ENCODE results near the gene MTREX.
A peak's percentile ranks its signal among the peaks of the same experiment; 100 is the strongest.

The MTREX gene

DNA sequence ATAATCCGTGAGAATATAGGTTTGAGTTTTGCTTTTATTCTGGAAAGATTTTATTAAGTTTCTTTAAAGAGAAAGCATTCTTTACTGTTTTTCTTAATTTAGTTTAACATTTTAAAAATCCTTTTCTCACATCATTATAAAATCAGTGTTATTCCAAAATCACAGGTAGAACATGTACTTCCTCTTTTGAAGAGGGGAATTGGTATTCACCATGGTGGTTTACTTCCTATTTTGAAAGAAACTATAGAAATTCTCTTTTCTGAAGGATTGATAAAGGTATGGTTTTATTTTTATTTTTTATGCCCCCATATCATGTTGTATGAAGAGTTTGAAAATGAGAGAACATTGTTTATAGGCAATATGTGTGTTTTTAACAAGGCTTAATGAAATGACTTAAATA is 43.0 kb downstream of the MTREX start:
- Histone ChIP-seq H3K36me3 (ENCODE audit: control insufficient read depth in 2 of 2, insufficient read depth in 1 of 2, low read length in 2 of 2) (peaks cover 58 to 87% of the 10 kb centered on the region in 2 experiments), H3K27ac (ENCODE audit: extremely low read depth, low read depth, low read length) (no peak overlapping the region), H3K9me3 (ENCODE audit: control insufficient read depth, insufficient read depth, low read depth, low read length) (no peaks in the 10 kb centered on the region), H3K4me1 (ENCODE audit: control insufficient read depth, insufficient read depth, low read length) (no peaks in the 10 kb centered on the region), H3K4me3 (ENCODE audit: low read depth, low read length) (no peak overlapping the region)
- CTCF ChIA-PET, result no interaction called here
- no peak for TF ChIP-seq ZNF121 (tag by site-specific recombination; IDR thresholded peaks at IDR 0.05)
- no peak for TF ChIP-seq GLI4 (tag by site-specific recombination; IDR thresholded peaks at IDR 0.05)
- no peak for TF ChIP-seq ZNF473 (tag by site-specific recombination; IDR thresholded peaks at IDR 0.05)
- no peak for TF ChIP-seq KLF16 (tag by site-specific recombination; IDR thresholded peaks at IDR 0.05)
- TF ChIP-seq ZNF133 (tag by site-specific recombination; IDR thresholded peaks at IDR 0.05), result no peak
- TF ChIP-seq, protein P1, sequence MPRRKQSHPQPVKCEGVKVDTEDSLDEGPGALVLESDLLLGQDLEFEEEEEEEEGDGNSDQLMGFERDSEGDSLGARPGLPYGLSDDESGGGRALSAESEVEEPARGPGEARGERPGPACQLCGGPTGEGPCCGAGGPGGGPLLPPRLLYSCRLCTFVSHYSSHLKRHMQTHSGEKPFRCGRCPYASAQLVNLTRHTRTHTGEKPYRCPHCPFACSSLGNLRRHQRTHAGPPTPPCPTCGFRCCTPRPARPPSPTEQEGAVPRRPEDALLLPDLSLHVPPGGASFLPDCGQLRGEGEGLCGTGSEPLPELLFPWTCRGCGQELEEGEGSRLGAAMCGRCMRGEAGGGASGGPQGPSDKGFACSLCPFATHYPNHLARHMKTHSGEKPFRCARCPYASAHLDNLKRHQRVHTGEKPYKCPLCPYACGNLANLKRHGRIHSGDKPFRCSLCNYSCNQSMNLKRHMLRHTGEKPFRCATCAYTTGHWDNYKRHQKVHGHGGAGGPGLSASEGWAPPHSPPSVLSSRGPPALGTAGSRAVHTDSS (tag by site-specific recombination; IDR thresholded peaks at IDR 0.05), result no peak
- TF ChIP-seq, protein P2, sequence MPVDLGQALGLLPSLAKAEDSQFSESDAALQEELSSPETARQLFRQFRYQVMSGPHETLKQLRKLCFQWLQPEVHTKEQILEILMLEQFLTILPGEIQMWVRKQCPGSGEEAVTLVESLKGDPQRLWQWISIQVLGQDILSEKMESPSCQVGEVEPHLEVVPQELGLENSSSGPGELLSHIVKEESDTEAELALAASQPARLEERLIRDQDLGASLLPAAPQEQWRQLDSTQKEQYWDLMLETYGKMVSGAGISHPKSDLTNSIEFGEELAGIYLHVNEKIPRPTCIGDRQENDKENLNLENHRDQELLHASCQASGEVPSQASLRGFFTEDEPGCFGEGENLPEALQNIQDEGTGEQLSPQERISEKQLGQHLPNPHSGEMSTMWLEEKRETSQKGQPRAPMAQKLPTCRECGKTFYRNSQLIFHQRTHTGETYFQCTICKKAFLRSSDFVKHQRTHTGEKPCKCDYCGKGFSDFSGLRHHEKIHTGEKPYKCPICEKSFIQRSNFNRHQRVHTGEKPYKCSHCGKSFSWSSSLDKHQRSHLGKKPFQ (tag by site-specific recombination; IDR thresholded peaks at IDR 0.05), result no peak
- TF ChIP-seq HOXD13 (CRISPR knock-in tag; IDR thresholded peaks at IDR 0.05; ENCODE audit: borderline replicate concordance), result no peak
- POLR2A ChIA-PET, result no interaction called here

DNA sequence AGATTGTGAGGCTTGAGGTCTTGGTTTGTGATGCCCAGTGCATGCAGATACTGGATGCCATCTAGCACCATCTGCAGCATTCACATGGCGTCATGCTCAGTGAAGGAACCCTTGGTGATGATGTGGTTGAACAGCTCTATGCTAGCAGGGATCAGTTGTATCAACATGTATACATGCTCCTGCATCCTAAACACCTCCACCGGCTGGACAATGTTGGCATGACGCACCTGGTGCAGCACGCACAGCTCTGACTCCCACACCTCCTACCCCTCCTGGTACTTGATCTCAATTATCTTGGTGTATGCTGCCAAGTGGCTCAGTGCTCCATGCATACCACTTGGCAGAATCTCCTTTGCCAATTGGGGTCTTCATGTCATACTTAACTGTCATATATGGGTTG is 49.1 kb downstream of the MTREX start:
- H3K27ac ChIP-seq (ENCODE audit: extremely low read depth, low read depth, low read length), result no peak overlapping the region
- CTCF ChIA-PET, result no interaction called here
- TF ChIP-seq ZNF433 (tag by site-specific recombination; IDR thresholded peaks at IDR 0.05; ENCODE audit: low read depth) (no peak), ZNF16 (tag by site-specific recombination; IDR thresholded peaks at IDR 0.05; ENCODE audit: low read depth) (no peak), ZNF239 (tag by site-specific recombination; IDR thresholded peaks at IDR 0.05) (no peak), TCF7L2 (IDR thresholded peaks at IDR 0.05; ENCODE audit: borderline replicate concordance, low read depth, low read length) (no peak), ZXDB (tag by site-specific recombination; IDR thresholded peaks at IDR 0.05) (no peak), ZNF324 (tag by site-specific recombination; IDR thresholded peaks at IDR 0.05) (no peak)
- TF ChIP-seq, protein P3, sequence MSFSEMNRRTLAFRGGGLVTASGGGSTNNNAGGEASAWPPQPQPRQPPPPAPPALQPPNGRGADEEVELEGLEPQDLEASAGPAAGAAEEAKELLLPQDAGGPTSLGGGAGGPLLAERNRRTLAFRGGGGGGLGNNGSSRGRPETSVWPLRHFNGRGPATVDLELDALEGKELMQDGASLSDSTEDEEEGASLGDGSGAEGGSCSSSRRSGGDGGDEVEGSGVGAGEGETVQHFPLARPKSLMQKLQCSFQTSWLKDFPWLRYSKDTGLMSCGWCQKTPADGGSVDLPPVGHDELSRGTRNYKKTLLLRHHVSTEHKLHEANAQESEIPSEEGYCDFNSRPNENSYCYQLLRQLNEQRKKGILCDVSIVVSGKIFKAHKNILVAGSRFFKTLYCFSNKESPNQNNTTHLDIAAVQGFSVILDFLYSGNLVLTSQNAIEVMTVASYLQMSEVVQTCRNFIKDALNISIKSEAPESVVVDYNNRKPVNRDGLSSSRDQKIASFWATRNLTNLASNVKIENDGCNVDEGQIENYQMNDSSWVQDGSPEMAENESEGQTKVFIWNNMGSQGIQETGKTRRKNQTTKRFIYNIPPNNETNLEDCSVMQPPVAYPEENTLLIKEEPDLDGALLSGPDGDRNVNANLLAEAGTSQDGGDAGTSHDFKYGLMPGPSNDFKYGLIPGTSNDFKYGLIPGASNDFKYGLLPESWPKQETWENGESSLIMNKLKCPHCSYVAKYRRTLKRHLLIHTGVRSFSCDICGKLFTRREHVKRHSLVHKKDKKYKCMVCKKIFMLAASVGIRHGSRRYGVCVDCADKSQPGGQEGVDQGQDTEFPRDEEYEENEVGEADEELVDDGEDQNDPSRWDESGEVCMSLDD (tag by site-specific recombination; IDR thresholded peaks at IDR 0.05), result no peak
- TF ChIP-seq, protein P4, sequence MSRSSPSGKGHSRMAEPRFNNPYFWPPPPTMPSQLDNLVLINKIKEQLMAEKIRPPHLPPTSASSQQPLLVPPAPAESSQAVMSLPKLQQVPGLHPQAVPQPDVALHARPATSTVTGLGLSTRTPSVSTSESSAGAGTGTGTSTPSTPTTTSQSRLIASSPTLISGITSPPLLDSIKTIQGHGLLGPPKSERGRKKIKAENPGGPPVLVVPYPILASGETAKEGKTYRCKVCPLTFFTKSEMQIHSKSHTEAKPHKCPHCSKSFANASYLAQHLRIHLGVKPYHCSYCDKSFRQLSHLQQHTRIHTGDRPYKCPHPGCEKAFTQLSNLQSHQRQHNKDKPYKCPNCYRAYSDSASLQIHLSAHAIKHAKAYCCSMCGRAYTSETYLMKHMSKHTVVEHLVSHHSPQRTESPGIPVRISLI (tag by site-specific recombination; IDR thresholded peaks at IDR 0.05), result no peak
- no peak overlapping the region for H3K4me3 ChIP-seq (ENCODE audit: low read depth, low read length)
- POLR2A ChIA-PET, result no interaction called here
- H3K9me3 ChIP-seq (ENCODE audit: control insufficient read depth, insufficient read depth, low read depth, low read length), result no peaks in the 10 kb centered on the region
- H3K36me3 ChIP-seq (ENCODE audit: control insufficient read depth in 2 of 2, insufficient read depth in 1 of 2, low read length in 2 of 2), result peaks cover 23 to 78% of the 10 kb centered on the region in 2 experiments
- H3K4me1 ChIP-seq (ENCODE audit: control insufficient read depth, insufficient read depth, low read length), result no peaks in the 10 kb centered on the region

DNA sequence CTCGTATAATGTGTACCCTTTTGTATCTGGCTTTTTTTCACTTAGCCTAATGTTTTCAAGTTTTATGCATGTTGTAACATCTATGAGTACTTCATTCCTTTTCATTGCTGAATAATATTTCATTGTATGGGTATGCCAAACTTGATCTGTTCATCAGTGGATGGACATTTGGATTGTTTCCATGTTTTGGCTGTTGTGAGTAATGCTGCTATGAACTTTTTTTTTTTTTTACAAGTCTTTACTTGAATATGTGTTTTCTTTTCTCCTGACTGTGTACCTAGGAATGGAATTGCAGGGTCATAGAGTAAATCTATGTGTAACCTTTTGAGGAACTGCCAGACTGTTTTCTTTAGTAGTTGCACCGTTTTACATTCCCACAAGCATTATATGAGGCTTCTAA is 52.4 kb downstream of the MTREX start:
- CTCF ChIA-PET, result interaction anchor here (1.3 kb wide), 1 partner anchor 17 kb away, joined by 3 read pairs; no protein-coding TSS in a partner anchor
- TF ChIP-seq ZNF146 (tag by site-specific recombination; IDR thresholded peaks at IDR 0.05) (peak; percentile 83), ZNF10 (tag by site-specific recombination; IDR thresholded peaks at IDR 0.05) (peak; percentile 33; the same call in 1 of the 2 replicates), KLF7 (tag by site-specific recombination; IDR thresholded peaks at IDR 0.05; ENCODE audit: borderline replicate concordance) (no peak), ZNF274 (IDR thresholded peaks at IDR 0.05; ENCODE audit: low read length) (no peak), ZNF274 (tag by site-specific recombination; IDR thresholded peaks at IDR 0.05; ENCODE audit: borderline replicate concordance) (no peak), ZNF24 (tag by site-specific recombination; IDR thresholded peaks at IDR 0.05) (no peak), ZFP41 (tag by site-specific recombination; IDR thresholded peaks at IDR 0.05; ENCODE audit: borderline replicate concordance) (no peak)
- TF ChIP-seq, protein P5, sequence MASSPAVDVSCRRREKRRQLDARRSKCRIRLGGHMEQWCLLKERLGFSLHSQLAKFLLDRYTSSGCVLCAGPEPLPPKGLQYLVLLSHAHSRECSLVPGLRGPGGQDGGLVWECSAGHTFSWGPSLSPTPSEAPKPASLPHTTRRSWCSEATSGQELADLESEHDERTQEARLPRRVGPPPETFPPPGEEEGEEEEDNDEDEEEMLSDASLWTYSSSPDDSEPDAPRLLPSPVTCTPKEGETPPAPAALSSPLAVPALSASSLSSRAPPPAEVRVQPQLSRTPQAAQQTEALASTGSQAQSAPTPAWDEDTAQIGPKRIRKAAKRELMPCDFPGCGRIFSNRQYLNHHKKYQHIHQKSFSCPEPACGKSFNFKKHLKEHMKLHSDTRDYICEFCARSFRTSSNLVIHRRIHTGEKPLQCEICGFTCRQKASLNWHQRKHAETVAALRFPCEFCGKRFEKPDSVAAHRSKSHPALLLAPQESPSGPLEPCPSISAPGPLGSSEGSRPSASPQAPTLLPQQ (tag by site-specific recombination; IDR thresholded peaks at IDR 0.05), result no peak
- POLR2A ChIA-PET, result no interaction called here
- Histone ChIP-seq H3K4me1 (ENCODE audit: control insufficient read depth, insufficient read depth, low read length) (no peaks in the 10 kb centered on the region), H3K4me3 (ENCODE audit: low read depth, low read length) (no peak overlapping the region), H3K27ac (ENCODE audit: extremely low read depth, low read depth, low read length) (no peak overlapping the region), H3K36me3 (ENCODE audit: control insufficient read depth in 2 of 2, insufficient read depth in 1 of 2, low read length in 2 of 2) (peaks cover 13 to 53% of the 10 kb centered on the region in 2 experiments), H3K9me3 (ENCODE audit: control insufficient read depth, insufficient read depth, low read depth, low read length) (no peaks in the 10 kb centered on the region)
